ENCODE data around the gene ALPP. TPM values are rescaled to one million over a fixed set of nuclear protein-coding genes. Genes with fewer than 3 reads are reported as not detected.
"Not testable (repeated sequence)": the region's sequence is repeated elsewhere in the genome, so short reads cannot be mapped to it uniquely, and the experiment has no call there.

The ALPP gene
- polyA plus RNA-seq, 12 donors = 0.09 to 0.39 (median 0.13) TPM; not detected in 9

DNA sequence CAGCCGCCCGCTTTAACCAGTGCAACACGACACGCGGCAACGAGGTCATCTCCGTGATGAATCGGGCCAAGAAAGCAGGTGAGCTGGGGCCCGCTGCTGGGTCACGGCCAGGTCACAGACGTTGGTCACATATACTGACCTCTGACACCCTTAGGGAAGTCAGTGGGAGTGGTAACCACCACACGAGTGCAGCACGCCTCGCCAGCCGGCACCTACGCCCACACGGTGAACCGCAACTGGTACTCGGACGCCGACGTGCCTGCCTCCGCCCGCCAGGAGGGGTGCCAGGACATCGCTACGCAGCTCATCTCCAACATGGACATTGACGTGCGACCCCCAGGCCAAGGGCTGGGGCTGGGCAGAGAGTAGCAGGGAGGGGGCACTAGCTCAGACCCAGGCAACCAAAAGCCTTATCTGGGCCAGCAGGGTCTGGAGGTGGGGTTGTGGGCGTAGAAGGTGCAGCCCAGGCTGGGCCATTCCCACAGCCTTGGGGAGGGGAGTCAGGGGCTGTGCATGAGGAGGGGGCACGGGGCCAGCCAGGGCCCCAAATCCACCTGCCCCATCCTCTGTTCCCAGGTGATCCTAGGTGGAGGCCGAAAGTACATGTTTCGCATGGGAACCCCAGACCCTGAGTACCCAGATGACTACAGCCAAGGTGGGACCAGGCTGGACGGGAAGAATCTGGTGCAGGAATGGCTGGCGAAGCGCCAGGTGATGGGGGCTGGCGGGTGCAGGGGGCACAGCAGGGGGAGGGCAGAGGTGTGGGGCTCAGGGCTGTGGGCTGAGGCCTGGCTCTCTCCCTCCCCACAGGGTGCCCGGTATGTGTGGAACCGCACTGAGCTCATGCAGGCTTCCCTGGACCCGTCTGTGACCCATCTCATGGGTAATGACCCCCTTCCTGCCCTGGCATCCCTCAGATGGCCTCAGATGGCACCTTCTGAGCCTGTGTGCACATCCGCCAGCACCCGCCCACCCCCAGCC lies 1.3 kb downstream of the ALPP start:
- not testable (repeated sequence) for DNase-seq

DNA sequence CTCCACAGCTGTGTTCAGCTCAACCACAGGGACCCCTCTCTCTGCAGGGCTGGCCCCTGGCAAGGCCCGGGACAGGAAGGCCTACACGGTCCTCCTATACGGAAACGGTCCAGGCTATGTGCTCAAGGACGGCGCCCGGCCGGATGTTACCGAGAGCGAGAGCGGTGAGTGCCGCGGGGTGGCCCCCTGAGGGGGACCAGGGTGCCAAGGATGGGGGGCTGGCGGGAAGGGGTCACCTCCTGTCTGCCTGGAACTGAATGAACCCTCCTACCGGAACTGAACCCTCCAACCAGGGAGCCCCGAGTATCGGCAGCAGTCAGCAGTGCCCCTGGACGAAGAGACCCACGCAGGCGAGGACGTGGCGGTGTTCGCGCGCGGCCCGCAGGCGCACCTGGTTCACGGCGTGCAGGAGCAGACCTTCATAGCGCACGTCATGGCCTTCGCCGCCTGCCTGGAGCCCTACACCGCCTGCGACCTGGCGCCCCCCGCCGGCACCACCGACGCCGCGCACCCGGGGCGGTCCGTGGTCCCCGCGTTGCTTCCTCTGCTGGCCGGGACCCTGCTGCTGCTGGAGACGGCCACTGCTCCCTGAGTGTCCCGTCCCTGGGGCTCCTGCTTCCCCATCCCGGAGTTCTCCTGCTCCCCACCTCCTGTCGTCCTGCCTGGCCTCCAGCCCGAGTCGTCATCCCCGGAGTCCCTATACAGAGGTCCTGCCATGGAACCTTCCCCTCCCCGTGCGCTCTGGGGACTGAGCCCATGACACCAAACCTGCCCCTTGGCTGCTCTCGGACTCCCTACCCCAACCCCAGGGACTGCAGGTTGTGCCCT lies 2.9 kb downstream of the ALPP start:
- not testable (repeated sequence) for DNase-seq

DNA sequence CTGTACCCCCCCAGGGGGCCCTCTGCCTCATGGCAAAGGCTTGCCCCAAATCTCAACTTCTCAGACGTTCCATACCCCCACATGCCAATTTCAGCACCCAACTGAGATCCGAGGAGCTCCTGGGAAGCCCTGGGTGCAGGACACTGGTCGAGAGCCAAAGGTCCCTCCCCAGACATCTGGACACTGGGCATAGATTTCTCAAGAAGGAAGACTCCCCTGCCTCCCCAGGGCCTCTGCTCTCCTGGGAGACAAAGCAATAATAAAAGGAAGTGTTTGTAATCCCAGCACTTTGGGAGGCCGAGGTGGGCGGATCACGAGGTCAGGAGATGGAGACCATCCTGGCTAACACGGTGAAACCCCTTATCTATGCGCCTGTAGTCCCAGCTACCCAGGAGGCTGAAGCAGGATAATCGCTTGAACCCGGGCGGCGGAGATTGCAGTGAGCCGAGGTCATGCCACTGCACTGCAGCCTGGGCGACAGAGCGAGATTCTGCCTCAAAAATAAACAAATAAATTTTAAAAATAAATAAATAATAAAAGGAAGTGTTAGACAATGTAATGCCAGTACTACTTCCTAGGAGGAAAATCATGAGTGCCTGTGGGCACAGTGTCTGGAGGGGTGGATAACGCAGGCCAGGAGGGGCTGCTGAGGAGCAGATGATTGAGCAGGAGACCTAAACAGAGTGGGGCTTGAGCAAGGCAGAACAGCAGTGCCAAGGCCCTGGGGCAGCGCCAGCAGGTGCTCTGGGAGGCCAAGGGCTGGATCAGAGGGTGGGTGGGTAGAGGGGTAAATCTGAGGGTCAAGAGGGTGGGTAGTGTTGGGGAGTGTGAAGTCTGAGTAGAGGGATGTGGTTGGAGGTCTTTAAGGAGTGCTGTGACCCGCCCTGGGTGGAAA lies 4.0 kb downstream of the ALPP start:
- DNase-seq = no peak

DNA sequence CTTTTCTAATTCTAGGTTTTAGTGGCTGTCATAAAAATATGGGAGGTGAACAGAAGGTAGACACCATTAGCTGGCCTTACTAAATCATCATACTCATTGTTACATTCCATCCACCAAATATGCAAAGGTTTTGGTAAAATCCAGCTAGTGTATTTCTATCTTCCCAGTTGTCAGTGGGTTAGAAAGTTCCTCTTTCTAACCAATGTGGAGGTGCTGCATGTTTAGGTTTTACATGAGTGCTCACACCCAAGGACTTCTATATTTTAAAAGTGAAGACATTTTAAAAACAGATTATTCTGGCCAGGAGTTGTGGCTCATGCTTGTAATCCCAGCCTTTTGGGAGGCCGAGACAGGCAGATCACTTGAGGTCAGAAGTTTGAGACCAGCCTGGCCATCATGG lies 5.9 kb downstream of the ALPP start:
- no peak for DNase-seq

DNA sequence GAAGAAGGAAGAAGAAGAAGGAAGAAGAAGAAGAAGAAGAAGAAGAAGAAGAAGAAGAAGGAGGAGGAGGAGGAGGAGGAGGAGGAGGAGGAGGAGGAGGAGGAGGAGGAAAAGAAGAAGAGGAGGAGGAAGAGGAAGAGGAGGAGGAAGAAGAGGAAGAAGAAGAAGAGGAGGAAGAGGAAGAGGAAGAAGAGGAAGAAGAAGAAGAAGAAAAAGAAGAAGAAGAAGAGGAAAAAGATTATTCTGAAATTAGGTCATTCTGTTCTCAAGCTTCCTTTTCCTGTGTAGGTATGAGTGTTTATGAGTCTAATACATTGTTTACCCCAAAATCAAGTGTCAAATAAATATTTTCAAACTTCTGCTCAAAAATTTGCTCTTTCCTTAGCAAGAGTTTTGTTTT lies 6.5 kb downstream of the ALPP start:
- DNase-seq = not testable (repeated sequence)

DNA sequence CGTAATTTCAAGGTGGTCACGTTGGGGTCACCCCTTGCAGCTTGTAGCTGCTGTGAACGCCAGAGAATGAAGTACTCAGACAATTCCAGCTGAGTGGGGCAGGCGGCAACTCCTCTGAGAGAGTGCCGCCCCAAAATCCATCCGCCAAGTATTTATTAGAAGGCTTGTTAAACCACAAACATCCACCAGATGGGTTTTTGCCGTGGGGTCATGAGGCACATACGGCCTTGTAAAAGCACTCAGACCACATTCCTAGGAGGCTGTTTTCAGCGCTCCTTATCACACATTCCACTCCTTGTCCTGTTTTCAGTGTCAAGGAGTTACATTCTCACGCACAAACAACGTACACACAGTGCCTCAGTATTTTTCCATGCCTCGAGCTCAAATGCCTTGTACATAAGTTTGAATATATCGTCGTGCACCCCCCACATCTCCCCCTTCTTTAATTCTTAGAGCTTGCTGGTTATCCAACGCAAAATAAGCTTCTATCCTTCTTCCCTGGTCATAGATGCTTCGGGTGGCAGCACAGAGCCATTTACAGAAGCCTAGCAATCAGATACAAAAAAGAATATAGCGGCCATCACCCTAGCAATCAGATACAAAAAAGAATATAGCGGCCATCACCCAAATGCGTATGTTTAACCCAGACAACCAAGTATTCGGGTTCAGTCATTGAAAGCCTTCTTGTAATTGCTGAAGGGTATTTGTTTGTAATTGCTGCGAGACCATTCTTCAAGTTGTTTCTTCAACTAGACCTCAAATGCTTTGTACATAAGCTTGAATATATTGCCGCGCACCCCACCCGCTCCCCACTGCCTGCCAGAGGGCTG lies 7.3 kb downstream of the ALPP start:
- no peak for DNase-seq

DNA sequence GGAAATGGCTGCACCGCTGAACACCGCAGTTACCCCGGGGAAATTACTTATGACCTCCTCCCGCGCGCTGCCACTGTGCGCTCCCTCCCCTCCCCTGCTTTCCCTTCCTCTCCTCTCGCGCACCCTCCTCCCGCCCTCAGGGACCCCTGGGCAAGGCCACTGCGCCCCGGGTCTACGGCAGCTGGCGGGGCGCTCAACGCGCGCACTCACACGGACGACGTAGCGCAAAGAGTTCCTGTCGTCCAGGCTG lies 7.9 kb downstream of the ALPP start:
- DNase-seq = no peak

DNA sequence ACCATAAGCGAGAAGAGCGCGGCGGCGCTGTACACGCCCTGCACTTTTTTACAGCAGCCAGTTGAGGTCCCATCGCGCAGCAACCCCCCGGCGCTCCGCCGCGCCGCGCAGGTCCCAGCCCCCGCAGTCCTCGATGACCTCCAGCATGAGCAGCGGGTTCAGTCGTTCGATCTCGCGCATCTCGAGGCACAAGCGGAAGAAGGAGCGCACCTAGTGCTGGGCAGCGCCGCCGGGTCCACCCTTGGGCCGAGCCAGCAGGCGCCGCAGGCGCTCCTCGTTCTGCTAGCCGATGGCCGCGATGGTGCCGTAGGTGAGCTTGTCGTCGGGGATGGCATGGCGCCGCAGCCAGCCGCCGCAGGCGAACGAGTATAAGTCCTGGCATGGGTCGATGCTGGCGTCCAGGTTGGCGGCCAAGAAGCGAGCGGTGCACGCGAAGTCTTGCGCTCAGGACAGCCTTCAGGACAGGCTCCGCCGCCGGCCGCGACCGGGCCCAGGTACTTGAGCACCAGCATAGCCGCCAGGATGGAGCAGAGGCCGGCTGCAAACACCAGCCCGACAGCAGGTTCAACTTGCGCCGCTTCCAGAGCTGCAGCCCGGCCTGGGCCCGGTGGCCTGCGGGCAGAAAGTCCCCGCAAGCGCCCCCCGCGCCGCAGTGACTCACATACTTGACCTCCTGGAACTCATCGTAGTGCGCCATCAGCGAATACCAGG lies 8.3 kb downstream of the ALPP start:
- DNase-seq = no peak

DNA sequence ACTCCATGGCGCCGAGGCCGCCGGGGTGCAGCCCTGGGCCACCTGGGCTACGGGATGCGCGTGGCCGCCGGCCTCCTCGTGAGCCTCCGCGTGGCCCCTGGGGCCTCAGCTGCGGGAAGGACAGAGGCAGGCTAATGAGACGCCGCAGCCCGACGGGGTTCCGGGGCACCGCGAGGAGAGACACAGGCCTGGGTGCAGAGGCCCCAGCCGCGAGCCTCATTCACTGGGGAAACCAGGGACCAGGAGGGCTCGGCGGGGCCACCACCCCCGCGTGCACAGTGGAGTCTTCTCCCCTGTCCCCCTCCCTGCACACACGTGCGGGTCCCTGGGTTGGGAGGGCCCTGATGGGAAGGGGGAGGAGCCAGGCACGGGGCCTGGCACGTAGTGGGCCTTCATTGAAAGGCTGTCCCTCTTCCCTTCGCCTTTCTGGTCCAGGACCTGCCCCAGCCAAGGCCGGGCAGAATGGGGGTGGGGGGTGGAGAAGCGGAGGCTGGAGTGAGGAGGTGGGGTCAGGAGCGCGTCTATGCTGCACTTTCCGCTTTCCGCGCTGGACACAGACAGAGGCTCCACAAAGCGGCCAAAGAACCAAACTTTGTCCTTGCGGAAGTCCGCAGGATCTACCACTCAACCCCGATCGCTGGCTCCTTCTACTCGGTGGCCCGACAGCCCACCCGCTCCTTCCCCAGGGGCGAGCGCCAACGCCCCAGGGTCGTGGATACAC lies 9.1 kb downstream of the ALPP start:
- DNase-seq = no peak

DNA sequence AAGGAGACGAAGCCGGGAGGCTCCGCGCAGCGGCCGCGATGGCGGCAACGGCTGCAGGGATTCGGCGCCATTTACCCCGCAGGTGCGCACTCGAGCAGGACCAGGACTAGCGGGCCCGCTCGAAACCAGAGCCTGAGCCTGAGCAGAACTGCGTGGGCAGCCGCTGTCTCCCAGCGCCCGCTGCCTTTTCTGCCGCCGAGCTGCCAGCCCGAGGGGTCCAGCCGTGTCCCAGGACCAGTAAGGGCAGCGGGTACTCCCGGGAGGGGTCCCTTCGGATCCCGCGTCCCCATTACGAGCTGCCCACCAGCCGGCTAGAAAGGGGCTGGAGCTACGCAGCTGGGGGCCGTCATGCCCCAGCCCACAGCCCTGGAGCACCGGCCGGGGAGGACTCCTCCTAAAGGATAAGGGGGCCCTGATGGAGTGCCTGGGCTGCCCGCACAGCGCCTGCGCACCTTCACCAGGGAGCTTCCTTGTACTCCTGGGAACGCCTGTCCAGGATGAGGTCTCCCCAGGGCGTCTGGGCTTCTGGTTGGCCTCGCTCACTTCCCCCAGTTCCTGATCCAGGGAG lies 9.9 kb downstream of the ALPP start:
- DNase-seq = no peak

DNA sequence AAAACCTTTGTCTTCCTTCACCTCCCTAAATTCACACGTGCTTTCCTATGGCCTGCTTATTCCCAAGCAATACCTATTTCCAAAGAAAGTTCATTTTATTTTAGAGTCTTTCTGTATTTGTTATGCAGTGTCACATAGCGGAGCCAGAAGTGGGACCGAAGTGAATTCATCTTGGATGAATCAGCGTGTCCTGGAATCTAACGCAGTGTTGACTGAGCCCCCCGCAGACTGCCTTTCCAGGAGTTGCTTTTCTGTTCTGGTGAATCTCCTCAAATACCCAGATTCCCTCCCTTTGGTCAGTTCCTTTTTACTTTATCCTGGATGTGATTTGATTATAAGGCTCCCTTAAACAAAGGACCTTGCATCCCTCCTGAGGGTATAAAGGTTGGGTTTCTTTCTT lies 10.8 kb downstream of the ALPP start:
- DNase-seq = no peak

DNA sequence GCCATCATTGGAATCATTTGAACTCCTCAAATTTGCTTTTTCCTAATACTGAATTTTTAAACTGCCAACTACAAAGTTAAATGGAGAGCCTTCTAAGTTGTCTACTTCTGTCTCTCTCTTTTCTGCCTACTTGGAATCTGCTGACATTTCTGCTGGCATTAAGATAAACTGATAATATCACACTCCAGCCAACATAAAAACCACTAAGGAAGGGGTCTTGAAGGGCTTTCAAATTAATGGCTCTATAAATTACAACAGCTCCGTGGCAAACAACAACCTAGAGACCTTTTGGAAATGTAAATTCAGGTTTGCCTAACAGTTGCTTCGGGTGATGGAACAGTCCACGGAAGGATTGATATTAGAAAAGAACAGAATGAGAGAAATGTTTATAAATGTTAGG lies 12.1 kb downstream of the ALPP start:
- no peak for DNase-seq

DNA sequence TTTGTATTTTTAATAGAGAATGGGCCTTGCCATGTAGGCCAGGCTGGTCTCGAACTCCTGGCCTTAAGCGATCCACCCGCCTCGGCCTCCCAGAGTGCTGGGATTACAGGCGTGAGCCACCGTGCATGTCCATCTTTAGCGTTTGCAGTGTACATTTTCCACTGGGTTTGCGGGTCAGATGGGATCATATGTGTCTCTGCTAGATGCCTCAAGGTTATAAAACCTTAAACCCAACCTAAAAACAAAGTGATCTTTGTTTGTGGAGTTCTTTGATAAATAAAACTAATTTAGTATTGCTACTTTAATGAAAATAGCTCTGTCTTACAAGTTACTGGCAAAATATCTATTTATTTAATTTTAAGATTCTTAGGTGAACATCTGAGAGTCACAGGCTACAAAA lies 15.0 kb downstream of the ALPP start:
- DNase-seq = no peak

DNA sequence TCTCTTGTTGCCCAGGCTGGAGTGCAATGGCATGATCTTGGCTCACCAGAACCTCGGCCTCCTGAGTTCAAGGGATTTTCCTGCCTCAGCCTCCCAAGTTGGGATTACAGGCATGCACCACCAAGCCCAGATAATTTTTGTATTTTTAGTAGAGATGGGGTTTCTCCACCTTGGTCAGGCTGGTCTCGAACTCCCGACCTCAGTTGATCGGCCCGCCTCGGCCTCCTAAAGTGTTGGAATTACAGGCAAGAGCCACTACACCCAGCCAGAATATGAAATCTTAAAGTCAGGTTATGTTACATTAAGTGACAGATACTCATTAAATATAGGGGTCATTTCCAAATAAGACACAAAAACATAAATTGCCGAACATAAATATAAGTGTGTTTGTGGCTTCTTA lies 15.9 kb downstream of the ALPP start:
- DNase-seq = not testable (repeated sequence)

DNA sequence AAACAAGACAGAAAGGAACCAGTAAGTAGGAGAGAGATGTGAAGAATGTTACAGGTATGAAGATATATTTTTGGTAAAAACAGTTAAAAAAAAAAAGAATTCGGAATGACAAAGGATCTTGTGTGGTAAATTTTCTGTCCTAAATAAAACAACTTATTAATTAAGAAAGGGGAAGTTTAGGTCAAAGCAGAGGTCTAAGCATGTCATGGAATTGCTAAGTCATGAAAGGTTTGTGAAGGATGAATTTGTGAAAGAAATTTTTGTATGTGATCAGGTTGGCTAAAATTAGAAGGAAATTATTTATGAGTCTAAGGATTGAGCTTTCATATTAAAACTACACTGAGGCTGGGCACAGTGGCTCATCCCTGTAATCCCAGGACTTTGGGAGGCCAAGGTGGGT lies 17.0 kb downstream of the ALPP start:
- DNase-seq = no peak

DNA sequence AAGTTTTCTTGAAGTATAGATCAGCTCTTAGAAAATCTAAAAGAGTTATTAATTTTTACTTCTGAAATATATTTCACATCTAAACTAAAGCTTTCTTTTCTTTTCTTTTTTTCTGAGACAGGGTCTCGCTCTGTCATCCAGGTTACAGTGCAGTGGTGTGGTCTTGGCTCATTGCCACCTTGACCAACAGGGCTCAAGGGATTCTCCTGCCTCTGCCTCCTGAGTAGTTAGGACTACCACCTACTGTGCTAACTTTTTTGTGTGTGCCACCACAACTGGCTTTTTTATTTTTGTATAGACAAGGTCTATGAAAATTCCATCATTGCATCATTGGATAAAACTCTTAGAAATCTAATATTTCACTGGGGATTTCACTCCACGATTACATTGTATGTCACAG lies 18.1 kb downstream of the ALPP start:
- DNase-seq = no peak

DNA sequence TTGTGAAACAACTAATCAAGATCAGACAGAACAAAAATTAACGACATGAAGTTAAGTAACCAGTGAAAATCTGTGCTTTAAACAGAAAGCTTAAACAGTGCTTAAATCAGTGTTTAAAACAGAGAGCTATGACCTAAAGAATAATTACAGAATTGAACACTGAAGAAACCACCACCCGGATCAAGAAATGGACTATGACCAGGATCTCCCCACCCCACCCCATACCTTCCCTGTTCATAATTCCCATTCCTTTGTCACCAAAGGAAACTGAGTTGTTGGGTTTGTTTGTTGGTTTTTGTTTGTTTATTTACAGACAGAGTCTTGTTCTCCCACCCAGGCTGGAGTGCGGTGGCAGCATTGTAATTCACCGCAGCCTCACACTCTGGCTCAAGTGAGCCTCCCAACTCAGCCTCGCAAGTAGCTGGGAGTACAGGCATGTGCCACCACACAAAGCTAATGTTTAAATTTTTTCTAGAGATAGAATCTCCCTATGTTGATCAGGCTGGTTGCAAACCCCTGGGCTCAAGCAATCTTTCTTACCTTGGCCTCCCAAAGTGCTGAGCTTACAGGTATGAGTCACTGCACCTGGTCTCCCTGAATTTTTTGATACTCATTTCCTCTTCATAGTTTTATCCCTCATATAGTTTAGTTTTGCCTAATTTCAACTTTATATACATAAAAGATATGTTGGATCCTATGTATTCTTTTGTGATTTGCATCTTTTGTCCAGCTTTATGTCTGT lies 19.9 kb downstream of the ALPP start:
- DNase-seq = no peak

DNA sequence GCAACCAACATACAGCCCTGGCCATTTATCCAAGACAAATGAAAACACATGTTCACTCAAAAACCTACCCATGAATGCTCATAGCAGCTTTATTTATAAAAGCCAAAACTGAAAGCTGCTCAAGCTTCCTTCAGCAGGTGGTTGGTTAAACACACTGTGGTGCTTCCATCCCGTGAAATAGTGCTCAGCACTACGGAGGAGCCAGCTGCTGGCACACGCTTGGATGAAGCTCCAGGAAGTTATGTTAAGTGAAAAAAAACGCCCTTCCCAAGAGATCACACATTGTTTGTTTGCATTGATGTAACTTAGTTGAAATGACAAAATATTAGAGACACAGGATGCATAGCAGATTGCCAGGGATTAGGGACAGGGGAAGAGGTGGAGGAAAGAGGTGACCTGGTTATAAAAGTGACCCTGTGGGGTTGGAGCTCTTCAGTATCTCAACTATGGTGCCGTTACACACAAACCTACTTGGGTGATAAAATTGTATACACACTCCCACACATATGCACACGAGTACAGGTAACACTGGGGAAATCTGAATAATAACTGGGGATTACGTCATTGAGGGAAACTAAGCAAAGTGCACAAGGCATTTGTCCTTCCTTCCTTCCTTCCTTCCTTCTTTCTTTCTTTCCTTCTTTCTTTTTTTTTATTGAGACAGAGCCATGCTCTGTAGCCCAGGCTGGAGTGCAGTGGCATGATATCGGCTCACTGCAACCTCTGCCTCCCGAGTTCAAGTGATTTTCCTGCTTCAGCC lies 21.9 kb downstream of the ALPP start:
- DNase-seq = no peak
